Measurements from ENCODE around the gene CEACAM19. TPM values are rescaled to one million over a fixed set of nuclear protein-coding genes. Genes with fewer than 3 reads are reported as not detected.

Gene CEACAM19
- total and polyA plus RNA-seq, 9 of the 15 experiments (the other 6 are each of a cell fraction or from before 2014, with no cell fraction given) = 0.15 to 0.30 (median 0.23) TPM; not detected in 5

DNA sequence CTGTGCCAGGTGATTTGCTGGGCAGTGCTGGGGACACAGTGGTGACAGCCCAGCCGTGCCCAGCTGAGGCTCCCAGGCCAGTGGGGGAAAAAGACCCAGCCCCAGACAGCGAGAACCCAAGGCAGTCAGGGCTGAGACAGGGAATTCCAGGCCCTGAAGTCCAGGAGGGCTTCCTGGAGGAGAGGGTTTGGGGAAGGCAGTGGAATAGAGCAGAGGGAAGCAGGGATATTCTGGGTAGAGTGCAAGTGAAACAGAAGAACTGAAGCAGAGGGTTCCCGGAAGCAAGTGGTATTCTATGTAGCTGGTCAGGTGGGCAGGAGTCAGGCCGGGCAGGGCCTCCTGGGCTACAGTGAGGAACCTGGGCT lies 26.4 kb downstream of the CEACAM19 start (continued):
- peak; percentile 90 for TF ChIP-seq ZNF436 (CRISPR knock-in tag; IDR thresholded peaks at IDR 0.05)
- no peak for TF ChIP-seq TAF7 (tag; IDR thresholded peaks at IDR 0.05)
- TF ChIP-seq, protein P1, sequence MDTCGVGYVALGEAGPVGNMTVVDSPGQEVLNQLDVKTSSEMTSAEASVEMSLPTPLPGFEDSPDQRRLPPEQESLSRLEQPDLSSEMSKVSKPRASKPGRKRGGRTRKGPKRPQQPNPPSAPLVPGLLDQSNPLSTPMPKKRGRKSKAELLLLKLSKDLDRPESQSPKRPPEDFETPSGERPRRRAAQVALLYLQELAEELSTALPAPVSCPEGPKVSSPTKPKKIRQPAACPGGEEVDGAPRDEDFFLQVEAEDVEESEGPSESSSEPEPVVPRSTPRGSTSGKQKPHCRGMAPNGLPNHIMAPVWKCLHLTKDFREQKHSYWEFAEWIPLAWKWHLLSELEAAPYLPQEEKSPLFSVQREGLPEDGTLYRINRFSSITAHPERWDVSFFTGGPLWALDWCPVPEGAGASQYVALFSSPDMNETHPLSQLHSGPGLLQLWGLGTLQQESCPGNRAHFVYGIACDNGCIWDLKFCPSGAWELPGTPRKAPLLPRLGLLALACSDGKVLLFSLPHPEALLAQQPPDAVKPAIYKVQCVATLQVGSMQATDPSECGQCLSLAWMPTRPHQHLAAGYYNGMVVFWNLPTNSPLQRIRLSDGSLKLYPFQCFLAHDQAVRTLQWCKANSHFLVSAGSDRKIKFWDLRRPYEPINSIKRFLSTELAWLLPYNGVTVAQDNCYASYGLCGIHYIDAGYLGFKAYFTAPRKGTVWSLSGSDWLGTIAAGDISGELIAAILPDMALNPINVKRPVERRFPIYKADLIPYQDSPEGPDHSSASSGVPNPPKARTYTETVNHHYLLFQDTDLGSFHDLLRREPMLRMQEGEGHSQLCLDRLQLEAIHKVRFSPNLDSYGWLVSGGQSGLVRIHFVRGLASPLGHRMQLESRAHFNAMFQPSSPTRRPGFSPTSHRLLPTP (IDR thresholded peaks at IDR 0.05; ENCODE audit: borderline replicate concordance, extremely low read depth, insufficient read length) = peak; percentile 12
- TF ChIP-seq MCM2 (IDR thresholded peaks at IDR 0.05; ENCODE audit: low read depth) = no peak
- no peak for TF ChIP-seq NR2F6 (CRISPR knock-in tag; IDR thresholded peaks at IDR 0.05)
- no peak for TF ChIP-seq HNRNPLL (IDR thresholded peaks at IDR 0.05; ENCODE audit: low read depth, low read length, poor library complexity, severe bottlenecking)
- TF ChIP-seq SMARCA5 (IDR thresholded peaks at IDR 0.05) = peak; percentile 72; the same call in 1 of the 2 replicates
- TF ChIP-seq HDAC3 (IDR thresholded peaks at IDR 0.05; ENCODE audit: borderline replicate concordance, partially characterized antibody) = no peak
- peak; percentile 99 for TF ChIP-seq ZFP36 (IDR thresholded peaks at IDR 0.05; ENCODE audit: low read depth, low read length, partially characterized antibody)
